ENCODE results near the gene ADGRV1. TPM values are rescaled to one million over a fixed set of nuclear protein-coding genes. Genes with fewer than 3 reads are reported as not detected.

Gene ADGRV1
- total and polyA plus RNA-seq, 7 donors: 0.05 to 0.83 (median 0.11) TPM; not detected in 1

GRCh38 chr5:91139572-91140200 is 581.1 kb downstream of the ADGRV1 start:
- DNase-seq: no peak
- intact Hi-C loops (cut with DNase I): no loop called here
- Histone ChIP-seq H3K4me1 (peaks cover 2% of the 10 kb centered on the region), H3K36me3 (ENCODE audit: insufficient read depth in 1 of 2, low read depth in 1 of 2) (no peaks in the 10 kb centered on the region), H3K27me3 (ENCODE audit: insufficient read depth in 3 of 3, low read length in 2 of 3) (no peaks in the 10 kb centered on the region), H3K9me3 (no peaks in the 10 kb centered on the region), H3K27ac (no peak overlapping the region), H3K4me3 (no peak overlapping the region)
- TF ChIP-seq, protein P1, sequence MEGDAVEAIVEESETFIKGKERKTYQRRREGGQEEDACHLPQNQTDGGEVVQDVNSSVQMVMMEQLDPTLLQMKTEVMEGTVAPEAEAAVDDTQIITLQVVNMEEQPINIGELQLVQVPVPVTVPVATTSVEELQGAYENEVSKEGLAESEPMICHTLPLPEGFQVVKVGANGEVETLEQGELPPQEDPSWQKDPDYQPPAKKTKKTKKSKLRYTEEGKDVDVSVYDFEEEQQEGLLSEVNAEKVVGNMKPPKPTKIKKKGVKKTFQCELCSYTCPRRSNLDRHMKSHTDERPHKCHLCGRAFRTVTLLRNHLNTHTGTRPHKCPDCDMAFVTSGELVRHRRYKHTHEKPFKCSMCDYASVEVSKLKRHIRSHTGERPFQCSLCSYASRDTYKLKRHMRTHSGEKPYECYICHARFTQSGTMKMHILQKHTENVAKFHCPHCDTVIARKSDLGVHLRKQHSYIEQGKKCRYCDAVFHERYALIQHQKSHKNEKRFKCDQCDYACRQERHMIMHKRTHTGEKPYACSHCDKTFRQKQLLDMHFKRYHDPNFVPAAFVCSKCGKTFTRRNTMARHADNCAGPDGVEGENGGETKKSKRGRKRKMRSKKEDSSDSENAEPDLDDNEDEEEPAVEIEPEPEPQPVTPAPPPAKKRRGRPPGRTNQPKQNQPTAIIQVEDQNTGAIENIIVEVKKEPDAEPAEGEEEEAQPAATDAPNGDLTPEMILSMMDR (IDR thresholded peaks at IDR 0.05): no peak
- ATAC-seq: no peak

GRCh38 chr5:91140657-91141056 is 582.1 kb downstream of the ADGRV1 start:
- 75 to 84% (median 77%) methylated on average over 2 of the region's 2 CpGs for WGBS, 3 donors

GRCh38 chr5:91141642-91142041 is 583.0 kb downstream of the ADGRV1 start:
- TF ChIP-seq, protein P1 (IDR thresholded peaks at IDR 0.05): no peak
- Histone ChIP-seq H3K9me3 (no peaks in the 10 kb centered on the region), H3K27me3 (ENCODE audit: insufficient read depth in 3 of 3, low read length in 2 of 3) (no peaks in the 10 kb centered on the region), H3K4me3 (no peak overlapping the region), H3K4me1 (peaks cover 14% of the 10 kb centered on the region), H3K27ac (no peak overlapping the region), H3K36me3 (ENCODE audit: insufficient read depth in 1 of 2, low read depth in 1 of 2) (no peaks in the 10 kb centered on the region)
- ATAC-seq (no peak), DNase-seq (no peak)
- intact Hi-C loops (cut with DNase I): no loop called here
- 62 to 79% (median 75%) methylated on average over 4 of the region's 4 CpGs for whole genome bisulfite sequencing, 3 donors

More at GRCh38 chr5:91140657-91141056, 582.1 kb downstream of the ADGRV1 start:
- TF ChIP-seq, protein P1 (IDR thresholded peaks at IDR 0.05): no peak
- no peaks in the 10 kb centered on the region for H3K36me3 ChIP-seq (ENCODE audit: insufficient read depth in 1 of 2, low read depth in 1 of 2)
- ATAC-seq: no peak
- H3K27ac ChIP-seq: no peak overlapping the region
- H3K27me3 ChIP-seq (ENCODE audit: insufficient read depth in 3 of 3, low read length in 2 of 3): no peaks in the 10 kb centered on the region
- intact Hi-C loops (cut with DNase I): no loop called here
- no peaks in the 10 kb centered on the region for H3K9me3 ChIP-seq
- no peak overlapping the region for H3K4me3 ChIP-seq
- no peak for DNase-seq
- H3K4me1 ChIP-seq: peaks cover 8% of the 10 kb centered on the region

- H3K4me3 ChIP-seq: no peak overlapping the region
- TF ChIP-seq, protein P1 (IDR thresholded peaks at IDR 0.05): no peak
- no peak for DNase-seq
- no peak for ATAC-seq
- no peaks in the 10 kb centered on the region for H3K27me3 ChIP-seq (ENCODE audit: insufficient read depth in 3 of 3, low read length in 2 of 3)
- 65 to 82% (median 81%) methylated on average over 4 of the region's 4 CpGs for WGBS, 3 donors
- no peaks in the 10 kb centered on the region for H3K36me3 ChIP-seq (ENCODE audit: insufficient read depth in 1 of 2, low read depth in 1 of 2)
- intact Hi-C loops (cut with DNase I): no loop called here
- no peak overlapping the region for H3K27ac ChIP-seq
- no peaks in the 10 kb centered on the region for H3K9me3 ChIP-seq
- peaks cover 14% of the 10 kb centered on the region for H3K4me1 ChIP-seq
These were observed 583.8 kb downstream of the ADGRV1 start for GRCh38 chr5:91142386-91142785.

- WGBS, 3 donors: 72 to 85% (median 74%) methylated on average over 8 of the region's 8 CpGs
- H3K36me3 ChIP-seq (ENCODE audit: insufficient read depth in 1 of 2, low read depth in 1 of 2): no peaks in the 10 kb centered on the region
- DNase-seq (no peak), ATAC-seq (peak in 1 of 4 donors; percentile 22)
- intact Hi-C loops (cut with DNase I): no loop called here
- peaks cover 14% of the 10 kb centered on the region for H3K4me1 ChIP-seq
- TF ChIP-seq, protein P1 (IDR thresholded peaks at IDR 0.05): no peak
- H3K27me3 ChIP-seq (ENCODE audit: insufficient read depth in 3 of 3, low read length in 2 of 3): no peaks in the 10 kb centered on the region
- no peak overlapping the region for H3K4me3 ChIP-seq
- H3K27ac ChIP-seq: no peak overlapping the region
- no peaks in the 10 kb centered on the region for H3K9me3 ChIP-seq
These were observed 584.2 kb downstream of the ADGRV1 start for GRCh38 chr5:91142819-91143218.
